Calu3 (cell line): ENCODE measurements around the gene PCDHGB1. TPM values are rescaled to one million over a fixed set of nuclear protein-coding genes. Genes with fewer than 3 reads are reported as not detected.
"Not testable (repeated sequence)": the region's sequence is repeated elsewhere in the genome, so short reads cannot be mapped to it uniquely, and the experiment has no call there.

Experiments
- BruUV-seq: library from RNA; stranded (reverse); fragments of 400-500 nt; replicated peaks from 2 replicates; lab custom pipeline; 2021; lab: Mats Ljungman, UMichigan
- CTCF ChIA-PET: fragments of 300-600 bp; sonication (Branson Sonifier 250); formaldehyde crosslinking; loops from one replicate; lab custom pipeline; 2022; ENCODE audit warnings: antibody characterized with exemption; lab: Charles Lee
- DNase-seq: peaks from one replicate; pipeline ENCODE4 v3.0.0; 2022
- H3K27ac Mint-ChIP-seq: one replicate; pipeline ENCODE4 v1.8.0; 2022; ENCODE audit warnings: mixed read lengths; ENCODE audit not compliant: unreplicated experiment
- H3K27me3 Mint-ChIP-seq: one replicate; pipeline ENCODE4 v1.8.0; 2022; ENCODE audit warnings: mixed read lengths; ENCODE audit not compliant: unreplicated experiment
- H3K36me3 Mint-ChIP-seq: one replicate; pipeline ENCODE4 v1.8.0; 2022; ENCODE audit warnings: mild to moderate bottlenecking, moderate library complexity, mixed read lengths; ENCODE audit not compliant: insufficient read depth, unreplicated experiment
- H3K4me1 Mint-ChIP-seq: one replicate; pipeline ENCODE4 v1.8.0; 2022; ENCODE audit warnings: mild to moderate bottlenecking, low read depth, mixed read lengths; ENCODE audit not compliant: unreplicated experiment
- H3K4me3 Mint-ChIP-seq: one replicate; pipeline ENCODE4 v1.8.0; 2022; ENCODE audit warnings: mild to moderate bottlenecking, low read depth, moderate library complexity, mixed read lengths; ENCODE audit not compliant: unreplicated experiment
- H3K9me3 Mint-ChIP-seq: one replicate; pipeline ENCODE4 v1.8.0; 2022; ENCODE audit warnings: low read depth, mixed read lengths; ENCODE audit not compliant: unreplicated experiment
- CTCF ChIP-seq: fragments of 200-600 bp; IDR thresholded peaks from one replicate; pipeline ENCODE4 v1.8.0; 2022; ENCODE audit warnings: antibody characterized with exemption; ENCODE audit not compliant: unreplicated experiment
- intact Hi-C: fragments of 100-400 bp; cut with micrococcal nuclease; formaldehyde crosslinking; loops from one replicate; pipeline ENCODE4 v1.10.0; 2022; ENCODE audit not compliant: unreplicated experiment
- total RNA-seq: library from RNA; stranded (reverse); gene quantifications from 2 replicates; pipeline ENCODE4 v1.2.3, GENCODE V29; 2022

The PCDHGB1 gene
- total RNA-seq, 1 experiment from 2014 or later = 0.19 TPM

GRCh38 chr5:141373673-141374317, 23.9 kb downstream of the PCDHGB1 start, which contains the start of gene PCDHGA6:
Gene PCDHGA6, plus strand, starts transcription at chr5:141373891. Its CDS starts 193 bp downstream, at chr5:141374084.
- H3K36me3 Mint-ChIP-seq = peaks cover 9% of the 10 kb centered on the region
- CTCF ChIA-PET = no interaction called here

GRCh38 chr5:141374627-141375026, 24.7 kb downstream of the PCDHGB1 start:
- H3K27ac Mint-ChIP-seq = no peak overlapping the region
- CTCF ChIA-PET = no interaction called here
- TF ChIP-seq CTCF = no peak
- DNase-seq = no peak
- H3K4me3 Mint-ChIP-seq = no peak overlapping the region
- intact Hi-C loops = no loop called here
- peaks cover 9% of the 10 kb centered on the region for H3K9me3 Mint-ChIP-seq
- H3K4me1 Mint-ChIP-seq = no peaks in the 10 kb centered on the region
- BruUV-seq = no TSS peak
- no peaks in the 10 kb centered on the region for H3K27me3 Mint-ChIP-seq
- peaks cover 9% of the 10 kb centered on the region for H3K36me3 Mint-ChIP-seq

More at GRCh38 chr5:141373673-141374317, 23.9 kb downstream of the PCDHGB1 start, which contains the start of gene PCDHGA6:
- Mint-ChIP-seq H3K4me3 (no peak within 1 kb of the TSS), H3K9me3 (peaks cover 9% of the 10 kb centered on the region), H3K27me3 (no peaks in the 10 kb centered on the region), H3K27ac (no peak within 1 kb of the TSS), H3K4me1 (no peaks in the 10 kb centered on the region)
- no TSS peak for BruUV-seq
- intact Hi-C loops = no loop called here
- no peak for TF ChIP-seq CTCF
- no peak for DNase-seq

GRCh38 chr5:141375444-141376155, 25.7 kb downstream of the PCDHGB1 start:
- peaks cover 11% of the 10 kb centered on the region for H3K9me3 Mint-ChIP-seq
- DNase-seq, H3K36me3 Mint-ChIP-seq, H3K27me3 Mint-ChIP-seq, H3K4me3 Mint-ChIP-seq, BruUV-seq, H3K4me1 Mint-ChIP-seq, intact Hi-C loops, H3K27ac Mint-ChIP-seq, CTCF ChIA-PET: not testable (repeated sequence)

GRCh38 chr5:141382469-141383294, 32.8 kb downstream of the PCDHGB1 start, which contains the start of gene PCDHGA7:
Gene PCDHGA7, plus strand, starts transcription at chr5:141382742. Its CDS starts 158 bp downstream, at chr5:141382900.
- CTCF ChIA-PET = no interaction called here
- Mint-ChIP-seq H3K27me3 (no peaks in the 10 kb centered on the region), H3K27ac (no peak within 1 kb of the TSS), H3K9me3 (peaks cover 5% of the 10 kb centered on the region), H3K4me1 (no peaks in the 10 kb centered on the region), H3K36me3 (peaks cover 4% of the 10 kb centered on the region), H3K4me3 (peak within 1 kb of the TSS; percentile 55)
- no peak for DNase-seq
- TF ChIP-seq CTCF = no peak
- no TSS peak for BruUV-seq
- intact Hi-C loops = no loop called here
